Stimulated activated CD8-positive, alpha-beta memory T cell treated with anti-CD3 and anti-CD28 coated beads, Interleukin-7, amount 100 ng/mL, for 24 hours (primary cell): ENCODE measurements around the gene MSMO1.
"Not testable (repeated sequence)": the region's sequence is repeated elsewhere in the genome, so short reads cannot be mapped to it uniquely, and the experiment has no call there.

Experiments
- DNase-seq: peaks from one replicate; pipeline ENCODE4 v3.0.0-alpha.2; 2020; ENCODE audit warnings: low read depth

MSMO1 gene

GRCh38 chr4:165327211-165328100, at the start of gene MSMO1:
Gene MSMO1, plus strand, starts transcription at chr4:165327669. Its CDS starts 5,702 bp downstream, at chr4:165333371.
- peak; percentile 95 for DNase-seq

- DNase-seq = not testable (repeated sequence)
These were observed 47.9 kb upstream of the MSMO1 start for GRCh38 chr4:165279531-165279930.

GRCh38 chr4:165284697-165285096, 42.8 kb upstream of the MSMO1 start:
- not testable (repeated sequence) for DNase-seq

- DNase-seq = not testable (repeated sequence)
These were observed 40.7 kb upstream of the MSMO1 start for GRCh38 chr4:165286619-165287340.

- no peak for DNase-seq
These were observed 39.2 kb upstream of the MSMO1 start for GRCh38 chr4:165288226-165288625.

GRCh38 chr4:165288639-165289422, 38.6 kb upstream of the MSMO1 start:
- no peak for DNase-seq

- DNase-seq = no peak
These were observed 38.1 kb upstream of the MSMO1 start for GRCh38 chr4:165289423-165289785.

- DNase-seq = no peak
These were observed 34.4 kb upstream of the MSMO1 start for GRCh38 chr4:165293061-165293460.

- no peak for DNase-seq
These were observed 33.4 kb upstream of the MSMO1 start for GRCh38 chr4:165293927-165294649.

GRCh38 chr4:165294907-165295306, 32.6 kb upstream of the MSMO1 start:
- no peak for DNase-seq

GRCh38 chr4:165297626-165298025, 29.8 kb upstream of the MSMO1 start:
- no peak for DNase-seq

- DNase-seq = no peak
These were observed 27.9 kb upstream of the MSMO1 start for GRCh38 chr4:165299399-165300060.

- DNase-seq = no peak
These were observed 25.6 kb upstream of the MSMO1 start for GRCh38 chr4:165301833-165302232.

- no peak for DNase-seq
These were observed 24.8 kb upstream of the MSMO1 start for GRCh38 chr4:165302658-165303057.

- no peak for DNase-seq
These were observed 19.3 kb upstream of the MSMO1 start for GRCh38 chr4:165308166-165308565.

- DNase-seq = no peak
These were observed 18.9 kb upstream of the MSMO1 start for GRCh38 chr4:165308606-165309005.

- no peak for DNase-seq
These were observed 18.0 kb upstream of the MSMO1 start for GRCh38 chr4:165309456-165309855.

GRCh38 chr4:165312506-165312905, 15.0 kb upstream of the MSMO1 start:
- no peak for DNase-seq

GRCh38 chr4:165319030-165319429, 8.4 kb upstream of the MSMO1 start:
- no peak for DNase-seq

GRCh38 chr4:165319509-165319908, 8.0 kb upstream of the MSMO1 start:
- no peak for DNase-seq

GRCh38 chr4:165324236-165324917, 3.1 kb upstream of the MSMO1 start:
- DNase-seq = no peak
